Lung (tissue), 12 donors: ENCODE results near the gene JAK1. TPM values are rescaled to one million over a fixed set of nuclear protein-coding genes. Genes with fewer than 3 reads are reported as not detected.
A peak's percentile ranks its signal among the peaks of the same experiment; 100 is the strongest.

ENCODE experiments used
- ATAC-seq: fragments of 200-7000 bp; cut with Tn5 transposase; one replicate; pipeline ENCODE4 v1.9.1; 2020; ENCODE audit warnings: moderate number of reproducible peaks; ENCODE audit not compliant: insufficient read depth, low FRiP score
- DNase-seq, 3 donors: peaks; one replicate each; pipeline ENCODE4 v3.0.0-alpha.2; 2013 to 2017
- H3K27ac ChIP-seq, 2 donors: one replicate each; pipeline ENCODE4 v1.5.1; 2013; ENCODE audit warnings: mild to moderate bottlenecking in 2 of 2, moderate library complexity in 2 of 2, control low read depth in 1 of 2, inconsistent platforms in 1 of 2, low read depth in 1 of 2, low read length in 1 of 2
- H3K27me3 ChIP-seq, 3 donors: one replicate each; pipeline ENCODE4 v1.5.1; 2013; ENCODE audit warnings: low read length in 2 of 3; ENCODE audit not compliant: control insufficient read depth in 3 of 3, insufficient read depth in 3 of 3
- H3K36me3 ChIP-seq, 4 donors: one replicate each; pipeline ENCODE4 v1.5.1; 2013; ENCODE audit warnings: low read length in 4 of 4, mild to moderate bottlenecking in 1 of 4, moderate library complexity in 1 of 4; ENCODE audit not compliant: control insufficient read depth in 4 of 4, insufficient read depth in 4 of 4
- H3K4me1 ChIP-seq, 5 donors: one replicate each; pipeline ENCODE4 v1.5.1; 2013; ENCODE audit warnings: low read length in 5 of 5, mild to moderate bottlenecking in 2 of 5, moderate library complexity in 1 of 5; ENCODE audit not compliant: control insufficient read depth in 5 of 5, insufficient read depth in 5 of 5
- H3K4me3 ChIP-seq: one replicate; pipeline ENCODE4 v1.5.1; 2013; ENCODE audit warnings: mild to moderate bottlenecking, control low read depth, moderate library complexity
- H3K9ac ChIP-seq, 2 donors: one replicate each; pipeline ENCODE4 v1.5.1; 2013; ENCODE audit warnings: low read length in 2 of 2, control low read depth in 1 of 2; ENCODE audit not compliant: insufficient read depth in 1 of 2
- H3K9me3 ChIP-seq, 4 donors: one replicate each; pipeline ENCODE4 v1.5.1; 2013; ENCODE audit warnings: low read length in 3 of 4, mild to moderate bottlenecking in 1 of 4, moderate library complexity in 1 of 4; ENCODE audit not compliant: control insufficient read depth in 4 of 4, insufficient read depth in 3 of 4
- WGBS, 2 donors: extraction: QIAGEN DNeasy Blood & Tissue Kit; methylation state at CpG; one replicate each; pipeline ENCODE4 v1.1.7; 2013; 5-methylcytosine and 5-hydroxymethylcytosine counted together
- polyA plus RNA-seq, 2 donors: library from polyadenylated mRNA; stranded (reverse); fragments of 200-250 nt; gene quantifications; one replicate each; pipeline ENCODE4 v1.2.1, GENCODE V29; 2013
- total RNA-seq, 2 donors: library from RNA; depleted of rRNA in 1 of 2; stranded (reverse); fragments of >200 nt in 1 of 2; gene quantifications; one replicate each; pipeline ENCODE4 v1.2.1, GENCODE V29; 2014 to 2021
- TF ChIP-seq, protein P1 (sequence below): IDR thresholded peaks from 2 replicates; pipeline ENCODE4 v1.5.1; 2012; ENCODE audit warnings: mild to moderate bottlenecking; ENCODE audit errors: control extremely low read depth, extremely low read depth
- donor health status: control.
- donor health status: control.
- donor health status: Bipolar disorder and iron deficiency.
- donor health status: healthy.
- donor health status: DM: yes; HTN: yes; CAD: no.

Gene JAK1
- total and polyA plus RNA-seq, 4 donors = 26.7 to 162 (median 116) TPM

- H3K4me3 ChIP-seq = no peak overlapping the region
- no peak for DNase-seq
- ATAC-seq = no peak
- no peaks in the 10 kb centered on the region for H3K9me3 ChIP-seq
- no peak overlapping the region for H3K9ac ChIP-seq
- TF ChIP-seq, protein P1, sequence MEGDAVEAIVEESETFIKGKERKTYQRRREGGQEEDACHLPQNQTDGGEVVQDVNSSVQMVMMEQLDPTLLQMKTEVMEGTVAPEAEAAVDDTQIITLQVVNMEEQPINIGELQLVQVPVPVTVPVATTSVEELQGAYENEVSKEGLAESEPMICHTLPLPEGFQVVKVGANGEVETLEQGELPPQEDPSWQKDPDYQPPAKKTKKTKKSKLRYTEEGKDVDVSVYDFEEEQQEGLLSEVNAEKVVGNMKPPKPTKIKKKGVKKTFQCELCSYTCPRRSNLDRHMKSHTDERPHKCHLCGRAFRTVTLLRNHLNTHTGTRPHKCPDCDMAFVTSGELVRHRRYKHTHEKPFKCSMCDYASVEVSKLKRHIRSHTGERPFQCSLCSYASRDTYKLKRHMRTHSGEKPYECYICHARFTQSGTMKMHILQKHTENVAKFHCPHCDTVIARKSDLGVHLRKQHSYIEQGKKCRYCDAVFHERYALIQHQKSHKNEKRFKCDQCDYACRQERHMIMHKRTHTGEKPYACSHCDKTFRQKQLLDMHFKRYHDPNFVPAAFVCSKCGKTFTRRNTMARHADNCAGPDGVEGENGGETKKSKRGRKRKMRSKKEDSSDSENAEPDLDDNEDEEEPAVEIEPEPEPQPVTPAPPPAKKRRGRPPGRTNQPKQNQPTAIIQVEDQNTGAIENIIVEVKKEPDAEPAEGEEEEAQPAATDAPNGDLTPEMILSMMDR = no peak
- H3K27ac ChIP-seq = no peak overlapping the region
- H3K27me3 ChIP-seq = no peaks in the 10 kb centered on the region
- H3K36me3 ChIP-seq = peaks cover 46 to 61% (median 60%) of the 10 kb centered on the region in 4 donors
- 92 to 96% methylated on average over 4 of the region's 4 CpGs for WGBS, 2 donors
- H3K4me1 ChIP-seq = no peaks in the 10 kb centered on the region
These were observed 109.0 kb downstream of the JAK1 start for GRCh38 chr1:64857347-64857746.

GRCh38 chr1:64856553-64856952 is 109.8 kb downstream of the JAK1 start:
- TF ChIP-seq, protein P1 = no peak
- Histone ChIP-seq H3K4me1 (no peaks in the 10 kb centered on the region), H3K4me3 (no peak overlapping the region), H3K36me3 (peaks cover 46 to 61% (median 60%) of the 10 kb centered on the region in 4 donors), H3K9me3 (no peaks in the 10 kb centered on the region), H3K9ac (no peak overlapping the region), H3K27ac (peak overlapping the region in 1 of 2 donors; percentile 10), H3K27me3 (no peaks in the 10 kb centered on the region)
- 51 to 67% methylated on average over 10 of the region's 10 CpGs for WGBS, 2 donors
- DNase-seq = no peak
- ATAC-seq = no peak

GRCh38 chr1:64855557-64855956 is 110.8 kb downstream of the JAK1 start:
- TF ChIP-seq, protein P1 = no peak
- WGBS, 2 donors = 85 to 90% methylated on average over 8 of the region's 8 CpGs
- no peak overlapping the region for H3K4me3 ChIP-seq
- no peaks in the 10 kb centered on the region for H3K9me3 ChIP-seq
- DNase-seq (no peak), ATAC-seq (no peak)
- H3K27me3 ChIP-seq = no peaks in the 10 kb centered on the region
- H3K36me3 ChIP-seq = peaks cover 46 to 63% (median 62%) of the 10 kb centered on the region in 4 donors
- no peak overlapping the region for H3K27ac ChIP-seq
- no peaks in the 10 kb centered on the region for H3K4me1 ChIP-seq
- no peak overlapping the region for H3K9ac ChIP-seq

- DNase-seq = no peak
- ATAC-seq = no peak
- no peaks in the 10 kb centered on the region for H3K27me3 ChIP-seq
- H3K4me1 ChIP-seq = no peaks in the 10 kb centered on the region
- H3K9ac ChIP-seq = no peak overlapping the region
- H3K36me3 ChIP-seq = peaks cover 44 to 67% (median 62%) of the 10 kb centered on the region in 4 donors
- H3K27ac ChIP-seq = no peak overlapping the region
- no peak overlapping the region for H3K4me3 ChIP-seq
- H3K9me3 ChIP-seq = no peaks in the 10 kb centered on the region
- 96% methylated on average over 5 of the region's 5 CpGs for WGBS, 2 donors
- TF ChIP-seq, protein P1 = no peak
These were observed 111.7 kb downstream of the JAK1 start for GRCh38 chr1:64854674-64855073.
